HK-2 (cell line): ENCODE measurements around the gene CHP2.
"Not testable (repeated sequence)": the region's sequence is repeated elsewhere in the genome, so short reads cannot be mapped to it uniquely, and the experiment has no call there.

Source experiments
- DNase-seq: peaks from one replicate; pipeline ENCODE4 v3.0.0-alpha.2; 2018; ENCODE audit not compliant: unreplicated experiment

Gene CHP2

DNA sequence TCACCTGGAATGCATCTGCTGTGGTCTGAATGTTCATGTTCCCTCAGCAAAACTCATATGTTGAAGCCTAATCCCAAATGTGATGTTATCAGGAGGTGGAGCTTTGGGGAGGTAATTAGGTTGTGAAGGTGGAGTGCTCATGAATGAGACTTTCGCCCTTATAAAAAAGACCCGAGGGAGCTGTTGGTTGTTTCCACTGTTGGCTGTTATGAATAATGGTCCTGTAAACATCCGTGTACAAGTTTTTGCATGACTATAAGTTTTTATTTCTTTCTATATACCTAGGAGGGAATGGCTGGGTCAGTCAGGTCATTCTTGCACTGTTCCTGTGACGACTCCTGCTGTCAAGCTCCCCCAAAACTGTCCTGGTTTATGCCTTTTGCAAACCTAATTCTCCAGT is 9.6 kb upstream of the CHP2 start:
- no peak for DNase-seq

DNA sequence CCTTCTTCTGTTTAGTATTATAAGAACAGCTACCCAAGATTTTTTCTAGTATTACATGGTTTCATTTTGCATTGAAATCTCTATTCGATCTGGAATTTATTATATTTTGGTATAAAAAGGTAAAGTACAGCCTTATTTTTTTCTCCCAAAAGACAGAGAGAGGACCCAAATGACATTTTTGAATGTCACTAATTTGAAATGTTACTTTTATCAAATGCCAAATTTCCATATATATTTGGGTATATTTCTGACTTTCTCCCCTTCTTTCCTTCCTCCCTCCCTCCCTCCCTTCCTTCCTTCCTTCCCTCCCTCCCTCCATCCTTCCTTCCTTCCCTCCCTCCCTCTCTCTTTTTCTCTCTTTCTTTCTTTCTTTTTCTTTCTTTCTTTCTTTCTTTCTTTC is 6.2 kb upstream of the CHP2 start:
- no peak for DNase-seq

DNA sequence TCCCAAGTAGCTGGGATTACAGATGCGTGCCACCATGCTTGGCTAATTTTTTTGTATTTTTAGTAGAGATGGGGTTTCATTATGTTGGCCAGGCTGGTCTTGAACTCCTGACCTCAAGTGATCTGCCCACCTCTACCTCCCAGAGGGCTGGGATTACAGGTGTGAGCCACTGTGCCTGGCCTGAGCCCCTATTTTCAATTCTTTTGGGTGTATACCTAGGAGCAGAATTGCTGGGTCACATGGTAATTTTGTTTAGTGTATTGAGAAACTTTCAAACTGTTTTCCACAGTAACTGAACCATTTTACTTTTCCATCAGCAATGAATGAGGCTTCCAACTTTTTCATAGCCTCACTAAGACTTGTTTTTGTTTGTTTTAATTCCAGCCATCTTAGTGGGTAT is 3.8 kb upstream of the CHP2 start:
- not testable (repeated sequence) for DNase-seq

GRCh38 chr16:23753908-23754593 is 775 bp upstream of the CHP2 start:
- no peak for DNase-seq

- DNase-seq, result no peak
These were observed 621 bp downstream of the CHP2 start for GRCh38 chr16:23755484-23755809.

DNA sequence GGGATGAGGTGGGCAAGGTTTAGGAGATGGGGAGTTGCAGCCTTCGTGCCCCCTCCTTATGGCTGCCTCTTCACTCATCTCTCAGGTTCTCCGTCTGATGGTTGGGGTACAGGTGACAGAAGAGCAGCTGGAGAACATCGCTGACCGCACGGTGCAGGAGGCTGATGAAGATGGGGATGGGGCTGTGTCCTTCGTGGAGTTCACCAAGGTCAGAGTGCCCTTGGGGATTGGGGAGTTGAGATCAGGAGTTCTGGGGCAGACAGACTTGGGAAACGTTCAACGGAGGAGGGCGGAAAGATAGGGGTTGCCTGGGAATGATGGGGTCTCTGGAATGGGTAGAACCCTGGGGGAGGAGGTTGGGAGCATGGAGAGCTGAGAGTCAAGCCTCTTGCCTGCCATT is 2.3 kb downstream of the CHP2 start:
- no peak for DNase-seq

DNA sequence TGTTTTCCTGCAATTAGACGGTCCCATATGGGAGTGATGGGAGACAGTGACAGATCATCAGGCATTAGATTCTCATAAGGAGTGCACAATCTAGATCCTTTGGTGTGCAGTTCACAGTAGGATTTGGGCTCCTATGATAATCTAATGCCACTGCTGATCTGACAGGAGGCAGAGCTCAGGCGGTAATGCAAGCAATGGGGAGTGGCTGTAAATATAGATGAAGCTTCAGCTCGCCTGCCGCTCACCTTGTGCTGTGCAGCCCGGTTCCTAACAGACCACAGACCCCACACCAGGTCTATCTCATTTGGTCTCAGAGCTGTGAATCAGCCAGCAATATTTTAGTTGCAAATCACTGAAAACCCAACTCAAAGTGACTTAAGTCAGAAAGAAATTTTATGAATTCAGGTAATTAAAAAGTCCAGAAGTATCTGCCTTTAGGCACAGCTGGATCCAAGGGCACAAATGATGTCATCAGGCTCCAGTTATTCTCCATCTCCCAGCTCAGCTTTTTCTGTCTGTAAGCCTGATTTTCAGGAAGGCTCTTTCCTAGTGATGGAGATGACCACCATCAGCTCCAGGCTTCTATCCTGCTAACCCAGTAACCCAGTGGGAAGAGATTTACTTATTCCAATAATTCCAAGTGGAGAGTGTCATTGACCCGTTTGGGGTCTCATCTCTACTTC is 3.3 kb downstream of the CHP2 start:
- no peak for DNase-seq

- DNase-seq, result no peak
These were observed 11.1 kb downstream of the CHP2 start for GRCh38 chr16:23765933-23766332.

DNA sequence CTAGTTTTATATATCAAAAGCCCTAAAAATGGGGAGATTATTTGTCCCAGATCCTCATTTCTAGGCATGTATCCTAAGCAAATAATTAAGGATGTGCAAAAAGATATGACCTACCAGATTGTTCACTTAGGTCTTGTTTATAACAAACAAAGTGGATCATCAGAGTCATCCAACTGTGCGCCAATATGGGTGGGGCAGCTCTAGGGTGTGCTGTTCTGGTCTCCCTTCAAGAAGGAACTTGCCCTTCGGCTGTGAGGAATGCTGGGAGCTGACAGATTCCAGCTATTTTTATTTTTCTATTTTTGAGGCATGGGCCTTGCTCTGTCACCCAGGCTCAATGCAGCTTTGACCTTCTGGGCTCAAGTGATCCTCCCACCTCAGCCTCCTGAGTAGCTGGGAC is 13.8 kb downstream of the CHP2 start:
- DNase-seq, result no peak

- DNase-seq, result no peak
These were observed 16.2 kb downstream of the CHP2 start for GRCh38 chr16:23771027-23771426.

DNA sequence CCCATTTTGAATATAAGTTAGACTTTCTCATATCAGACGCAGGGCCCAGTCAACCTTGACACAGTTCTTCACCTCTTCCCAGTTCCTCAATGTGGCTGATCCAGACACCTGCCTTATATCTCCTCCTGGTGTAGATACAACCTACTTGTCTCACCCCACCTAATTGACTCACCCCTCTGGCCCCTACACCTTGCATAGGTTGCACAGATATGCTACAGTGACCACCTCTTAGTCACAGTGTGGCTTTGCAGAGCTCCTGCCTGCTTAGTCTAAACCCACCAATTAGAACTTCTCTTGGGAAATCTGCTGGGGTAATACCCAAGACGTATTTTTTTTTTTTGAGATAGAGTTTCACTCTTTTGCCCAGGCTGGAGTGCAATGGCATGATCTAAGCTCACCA is 16.8 kb downstream of the CHP2 start:
- DNase-seq, result no peak

DNA sequence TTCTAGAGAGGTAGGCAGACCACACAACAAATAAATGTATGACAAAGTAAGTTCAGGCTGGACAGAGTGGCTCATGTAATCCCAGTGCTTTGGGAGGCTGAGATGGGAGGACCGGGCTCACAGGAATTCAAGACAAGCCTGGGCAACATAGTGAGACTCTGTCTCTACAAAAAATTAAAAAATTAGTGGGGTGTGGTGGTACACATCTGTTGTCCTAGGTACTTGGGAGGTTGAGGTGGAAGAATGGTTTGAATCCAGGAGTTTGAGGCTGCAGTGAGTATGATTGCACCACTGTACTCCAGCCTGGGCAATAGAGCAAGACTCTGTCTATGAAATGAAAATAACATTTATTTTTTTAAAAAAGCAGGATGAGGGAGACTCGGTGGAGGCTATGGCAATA is 18.5 kb downstream of the CHP2 start:
- no peak for DNase-seq

DNA sequence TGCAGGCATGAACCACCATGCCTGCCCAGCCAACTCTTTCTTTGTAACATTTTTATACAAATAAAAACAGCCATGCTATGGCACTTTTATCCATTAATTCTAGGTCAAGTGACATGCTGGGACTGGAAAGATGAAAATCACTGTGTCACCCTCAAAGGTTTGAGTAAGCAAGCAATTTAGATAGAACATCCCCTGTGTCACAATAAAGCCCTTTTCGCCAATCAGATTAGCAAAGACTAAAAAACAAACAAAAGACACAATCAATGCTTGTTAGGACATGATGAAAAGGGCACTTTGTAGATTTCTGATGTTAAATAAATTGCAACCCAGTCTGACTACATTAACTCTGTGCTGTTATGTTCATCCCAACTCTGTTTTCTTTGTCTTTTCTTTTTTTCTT is 26.4 kb downstream of the CHP2 start:
- no peak for DNase-seq

DNA sequence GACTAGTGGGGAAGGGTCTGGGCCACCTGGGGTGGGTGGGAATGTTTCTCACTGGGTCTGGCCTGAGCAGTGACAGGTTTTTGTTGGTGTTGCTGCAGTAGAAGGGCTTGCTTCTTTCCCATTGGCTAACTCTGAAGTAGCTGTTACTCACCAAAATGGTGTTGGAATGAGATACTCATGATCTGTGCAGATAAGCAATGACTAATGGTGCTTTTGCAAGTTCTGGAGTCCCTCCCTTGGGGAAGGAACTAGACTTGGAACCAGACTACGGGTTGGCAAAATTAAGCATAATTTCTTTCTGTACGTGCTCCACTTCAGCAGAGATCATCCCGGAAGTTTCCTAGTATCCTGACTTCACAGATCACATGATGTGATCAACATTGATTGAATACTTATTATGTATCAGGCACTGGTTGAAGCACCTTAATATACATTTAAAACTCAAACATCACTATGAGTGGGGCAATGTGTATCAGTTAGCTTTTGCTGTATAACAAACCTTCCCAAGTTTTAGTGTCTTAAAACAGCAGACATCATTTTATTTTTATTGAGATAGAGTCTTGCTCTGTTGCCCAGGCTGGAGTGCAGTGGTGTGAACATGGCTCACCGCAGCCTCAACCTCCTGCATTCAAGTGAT is 30.1 kb downstream of the CHP2 start:
- DNase-seq, result no peak

DNA sequence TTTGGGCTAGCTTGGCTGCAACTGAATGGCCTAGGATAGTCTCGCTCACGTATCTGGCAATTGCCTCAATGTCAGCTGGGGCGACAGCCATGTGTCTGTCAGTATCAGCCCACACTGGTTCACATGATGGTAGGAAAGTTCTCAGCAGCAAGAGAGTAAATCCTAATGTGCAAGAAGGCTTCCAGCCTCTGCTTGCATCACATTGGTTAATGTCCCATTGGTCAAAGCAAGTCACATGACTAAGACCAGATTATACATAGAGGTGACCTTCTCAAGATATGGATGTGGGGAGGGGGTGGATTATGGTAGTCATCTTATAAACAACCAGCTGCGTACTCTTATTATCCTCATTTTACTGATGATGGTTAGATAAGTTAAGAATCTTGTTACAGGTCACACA is 31.0 kb downstream of the CHP2 start:
- no peak for DNase-seq

- DNase-seq, result no peak
These were observed 32.2 kb downstream of the CHP2 start for GRCh38 chr16:23786964-23787561.

GRCh38 chr16:23788685-23789084 is 33.9 kb downstream of the CHP2 start:
- no peak for DNase-seq

GRCh38 chr16:23795378-23795777 is 40.6 kb downstream of the CHP2 start:
- DNase-seq, result no peak

DNA sequence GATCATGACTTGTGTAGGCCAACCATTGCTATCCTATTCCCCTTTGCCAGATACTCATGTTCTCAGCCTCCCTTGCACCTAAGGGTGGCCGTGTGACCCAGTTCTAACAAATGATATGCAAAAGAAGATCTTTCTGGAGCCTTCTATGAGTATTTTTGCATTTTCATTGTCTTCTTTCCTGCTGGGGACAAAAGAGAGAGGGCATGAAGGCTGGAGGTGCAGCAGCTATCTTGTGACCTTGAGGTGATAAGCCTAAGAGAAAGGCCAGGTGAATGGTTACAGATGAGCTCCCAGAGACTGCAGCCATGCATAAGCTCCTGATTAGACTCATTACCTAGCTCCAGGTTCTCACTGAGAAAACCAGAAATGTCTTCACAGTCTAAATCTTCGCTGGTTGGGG is 42.1 kb downstream of the CHP2 start:
- no peak for DNase-seq

- peak; percentile 63 for DNase-seq
These were observed 46.6 kb downstream of the CHP2 start for GRCh38 chr16:23801378-23801777.

- no peak for DNase-seq
These were observed 48.0 kb downstream of the CHP2 start for GRCh38 chr16:23802776-23803175.

DNA sequence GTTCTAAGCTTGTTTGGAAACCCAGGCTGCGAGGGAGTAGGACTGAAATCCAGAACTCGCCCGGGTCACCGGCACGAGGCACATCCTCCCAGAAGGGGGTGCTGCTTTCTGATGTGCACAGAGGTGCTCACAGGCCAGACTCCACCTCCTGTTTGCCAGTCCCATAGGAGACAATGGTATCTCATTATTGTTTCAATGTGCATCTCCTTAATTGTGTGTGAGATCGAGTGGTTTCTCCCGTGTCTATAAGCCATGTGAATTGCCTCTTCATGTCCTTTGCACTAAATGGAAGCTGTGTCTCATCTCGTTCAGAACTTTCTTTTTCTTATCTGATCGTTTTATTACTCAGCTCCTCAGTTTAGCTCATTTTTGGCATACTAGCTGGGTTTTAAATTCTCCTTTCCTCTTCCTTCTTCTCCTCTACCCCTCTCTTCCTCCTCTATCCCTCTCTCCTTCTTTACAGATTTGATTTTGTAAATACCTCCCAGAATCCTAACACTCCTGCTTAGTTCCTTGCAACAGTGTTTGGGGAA is 48.8 kb downstream of the CHP2 start:
- DNase-seq, result peak; percentile 31

- no peak for DNase-seq
These were observed 52.2 kb downstream of the CHP2 start for GRCh38 chr16:23807028-23807427.
